GM12864 (cell line): ENCODE data around the gene CPSF4.

Source experiments
- DNase-seq: peaks from one replicate; pipeline ENCODE4 v3.0.0-alpha.2; 2011; ENCODE audit warnings: low read depth
- H3K4me3 ChIP-seq: 2 replicates; pipeline ENCODE4 v1.5.1; 2011; ENCODE audit warnings: mild to moderate bottlenecking, low read depth, low read length, control low read depth
- TF ChIP-seq, protein P1 (sequence below): IDR thresholded peaks from 2 replicates; pipeline ENCODE4 v1.5.1; 2011; ENCODE audit warnings: low read depth, mild to moderate bottlenecking, moderate library complexity, low read length, control low read depth, inconsistent platforms; ENCODE audit errors: missing control alignments

CPSF4 gene

DNA sequence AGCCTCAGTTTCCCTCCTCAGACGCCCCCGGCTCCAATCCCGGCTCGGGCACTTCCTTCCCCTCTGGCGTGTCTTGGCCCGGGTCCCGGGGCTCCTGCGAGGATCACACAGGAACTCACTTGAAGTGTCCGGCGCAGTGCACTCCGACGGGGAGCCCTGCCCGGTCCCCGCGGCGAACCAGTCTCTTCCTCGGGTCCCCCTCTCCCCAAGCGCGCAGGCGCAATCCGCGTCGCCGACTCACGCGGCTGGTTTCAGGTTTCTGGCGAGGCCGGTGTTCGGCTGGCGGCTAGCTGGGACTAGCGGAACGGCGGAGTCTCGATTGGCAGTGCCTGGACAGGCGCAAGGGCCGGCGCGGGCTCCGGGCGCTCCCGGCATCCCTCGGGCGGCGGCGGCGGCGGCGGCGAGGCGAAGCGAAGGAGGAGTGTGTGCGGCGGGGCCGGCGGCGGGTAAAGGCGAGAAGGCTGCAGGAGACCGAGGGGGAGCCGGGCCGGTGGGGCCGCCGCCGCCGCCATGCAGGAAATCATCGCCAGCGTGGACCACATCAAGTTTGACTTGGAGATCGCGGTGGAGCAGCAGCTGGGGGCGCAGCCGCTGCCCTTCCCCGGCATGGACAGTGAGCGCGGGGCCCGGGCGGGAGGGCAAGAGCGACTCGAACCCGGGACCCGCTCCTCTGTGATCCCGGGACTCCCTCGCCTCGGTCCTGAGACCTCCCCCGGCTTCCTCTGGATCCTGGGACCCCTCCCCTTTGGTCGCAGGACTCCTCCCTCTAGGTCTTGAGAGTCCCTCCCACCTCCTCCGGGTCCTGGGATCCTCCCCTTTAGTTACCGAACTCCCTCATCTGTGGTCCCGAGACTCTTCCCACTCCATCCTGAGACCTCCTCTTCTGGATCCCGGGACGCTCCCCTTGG, at the start of gene CPSF4, which contains the start of gene PTCD1:
Gene CPSF4, plus strand, starts transcription at position 371 of the 908 bp plus-strand sequence. Its CDS starts 140 bp downstream, at position 511.
Gene PTCD1, minus strand, starts transcription at position 226 of the 908 bp plus-strand sequence. CDS start 3,556 bp downstream, outside the sequence.
- TF ChIP-seq, protein P1, sequence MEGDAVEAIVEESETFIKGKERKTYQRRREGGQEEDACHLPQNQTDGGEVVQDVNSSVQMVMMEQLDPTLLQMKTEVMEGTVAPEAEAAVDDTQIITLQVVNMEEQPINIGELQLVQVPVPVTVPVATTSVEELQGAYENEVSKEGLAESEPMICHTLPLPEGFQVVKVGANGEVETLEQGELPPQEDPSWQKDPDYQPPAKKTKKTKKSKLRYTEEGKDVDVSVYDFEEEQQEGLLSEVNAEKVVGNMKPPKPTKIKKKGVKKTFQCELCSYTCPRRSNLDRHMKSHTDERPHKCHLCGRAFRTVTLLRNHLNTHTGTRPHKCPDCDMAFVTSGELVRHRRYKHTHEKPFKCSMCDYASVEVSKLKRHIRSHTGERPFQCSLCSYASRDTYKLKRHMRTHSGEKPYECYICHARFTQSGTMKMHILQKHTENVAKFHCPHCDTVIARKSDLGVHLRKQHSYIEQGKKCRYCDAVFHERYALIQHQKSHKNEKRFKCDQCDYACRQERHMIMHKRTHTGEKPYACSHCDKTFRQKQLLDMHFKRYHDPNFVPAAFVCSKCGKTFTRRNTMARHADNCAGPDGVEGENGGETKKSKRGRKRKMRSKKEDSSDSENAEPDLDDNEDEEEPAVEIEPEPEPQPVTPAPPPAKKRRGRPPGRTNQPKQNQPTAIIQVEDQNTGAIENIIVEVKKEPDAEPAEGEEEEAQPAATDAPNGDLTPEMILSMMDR, result no peak
- H3K4me3 ChIP-seq, result peak within 1 kb of the TSS; percentile 99

DNA sequence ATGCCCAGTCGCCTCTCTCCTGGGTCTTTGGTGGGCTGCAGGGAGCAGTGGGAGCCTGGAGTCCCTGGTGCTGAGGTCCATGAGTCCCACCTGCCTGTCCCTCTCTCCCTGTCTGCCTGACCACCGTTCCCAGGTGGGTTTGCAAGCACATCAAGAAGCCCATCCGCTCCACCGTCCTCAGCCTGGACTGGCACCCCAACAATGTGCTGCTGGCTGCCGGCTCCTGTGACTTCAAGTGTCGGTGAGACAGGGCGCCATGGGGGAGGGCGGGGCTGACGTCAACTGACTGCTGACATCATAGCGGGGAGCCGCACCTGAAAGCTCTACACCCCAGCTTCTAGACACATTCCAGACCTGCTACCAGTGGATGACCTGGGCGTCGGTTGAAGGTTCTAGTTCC, 49.0 kb upstream of the CPSF4 start:
- TF ChIP-seq, protein P1, result no peak
- no peak for DNase-seq
- no peak overlapping the region for H3K4me3 ChIP-seq

More for the DNA sequence above, at the start of gene CPSF4, which contains the start of gene PTCD1:
- peak; percentile 76 for DNase-seq

DNA sequence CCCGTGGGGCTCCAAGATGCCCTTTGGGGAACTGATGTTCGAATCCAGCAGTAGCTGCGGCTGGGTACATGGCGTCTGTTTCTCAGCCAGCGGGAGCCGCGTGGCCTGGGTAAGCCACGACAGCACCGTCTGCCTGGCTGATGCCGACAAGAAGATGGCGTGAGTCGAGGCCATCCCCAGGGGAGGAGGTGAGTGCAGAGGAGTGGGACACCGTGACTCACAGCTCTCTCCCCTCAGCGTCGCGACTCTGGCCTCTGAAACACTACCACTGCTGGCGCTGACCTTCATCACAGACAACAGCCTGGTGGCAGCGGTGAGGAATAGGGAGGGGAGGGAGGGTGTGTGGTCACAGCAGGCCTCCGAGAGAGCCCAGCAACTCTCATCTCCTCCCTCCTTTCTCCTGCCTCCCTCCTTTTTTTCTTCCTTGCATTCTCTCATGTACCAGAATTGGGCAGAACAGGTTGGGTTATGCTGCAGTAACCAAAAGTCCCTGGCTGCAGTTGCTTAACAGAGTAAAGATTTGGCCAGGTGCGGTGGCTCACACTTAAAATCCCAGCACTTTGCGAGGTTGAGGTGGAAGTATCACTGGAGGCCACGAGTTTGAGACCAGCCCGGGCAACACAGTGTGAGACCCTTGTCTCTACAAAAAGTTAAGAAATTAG, 47.7 kb upstream of the CPSF4 start:
- H3K4me3 ChIP-seq, result no peak overlapping the region
- TF ChIP-seq, protein P1, result no peak
- DNase-seq, result no peak

DNA sequence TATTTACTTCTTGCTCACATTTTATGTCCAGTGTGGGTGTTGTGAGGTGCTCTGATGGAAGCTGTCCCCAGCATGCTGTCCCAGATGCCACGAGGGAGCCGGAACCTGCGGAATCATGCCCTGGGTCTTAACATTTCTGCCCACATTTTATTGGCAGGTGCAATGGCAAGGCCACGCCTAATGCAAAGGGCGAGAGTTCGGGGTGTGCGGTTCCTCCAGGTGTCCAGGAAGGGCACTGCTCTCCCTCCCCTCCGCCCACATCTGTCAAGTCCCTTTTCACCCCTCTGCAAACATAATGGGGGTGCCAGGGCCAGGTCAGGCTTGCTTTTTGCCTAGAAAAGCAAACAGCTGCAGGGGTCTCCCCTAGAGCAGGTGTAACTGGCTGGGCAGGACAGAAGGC, 46.7 kb upstream of the CPSF4 start:
- TF ChIP-seq, protein P1, result no peak
- no peak overlapping the region for H3K4me3 ChIP-seq
- DNase-seq, result no peak

DNA sequence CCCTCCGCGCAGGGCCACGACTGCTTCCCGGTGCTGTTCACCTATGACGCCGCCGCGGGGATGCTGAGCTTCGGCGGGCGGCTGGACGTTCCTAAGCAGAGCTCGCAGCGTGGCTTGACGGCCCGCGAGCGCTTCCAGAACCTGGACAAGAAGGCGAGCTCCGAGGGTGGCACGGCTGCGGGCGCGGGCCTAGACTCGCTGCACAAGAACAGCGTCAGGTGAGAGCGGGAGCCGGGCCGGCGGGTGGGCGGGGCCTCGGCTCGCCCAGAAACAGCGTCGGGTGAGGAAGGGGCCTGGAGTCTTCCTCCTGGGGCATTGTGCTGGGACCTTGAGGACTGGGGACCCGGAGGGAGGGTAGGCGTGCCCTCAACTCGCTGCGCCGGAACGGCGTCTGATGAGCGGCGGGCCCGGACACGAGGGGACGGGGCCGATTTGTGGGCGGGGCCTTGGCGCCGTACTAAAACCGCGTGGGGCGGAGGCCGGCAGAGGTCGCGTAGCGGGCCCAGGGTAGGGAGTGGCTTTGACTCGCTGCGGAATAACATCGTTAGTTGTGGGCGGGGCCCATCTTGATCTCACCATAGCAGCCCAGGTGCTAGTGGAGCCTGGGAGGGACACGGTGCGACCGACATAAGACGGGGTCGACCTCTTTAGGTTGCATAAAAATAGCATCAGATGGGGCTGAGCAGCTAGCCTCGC, 45.9 kb upstream of the CPSF4 start:
- no peak for DNase-seq
- TF ChIP-seq, protein P1, result no peak
- H3K4me3 ChIP-seq, result no peak overlapping the region

DNA sequence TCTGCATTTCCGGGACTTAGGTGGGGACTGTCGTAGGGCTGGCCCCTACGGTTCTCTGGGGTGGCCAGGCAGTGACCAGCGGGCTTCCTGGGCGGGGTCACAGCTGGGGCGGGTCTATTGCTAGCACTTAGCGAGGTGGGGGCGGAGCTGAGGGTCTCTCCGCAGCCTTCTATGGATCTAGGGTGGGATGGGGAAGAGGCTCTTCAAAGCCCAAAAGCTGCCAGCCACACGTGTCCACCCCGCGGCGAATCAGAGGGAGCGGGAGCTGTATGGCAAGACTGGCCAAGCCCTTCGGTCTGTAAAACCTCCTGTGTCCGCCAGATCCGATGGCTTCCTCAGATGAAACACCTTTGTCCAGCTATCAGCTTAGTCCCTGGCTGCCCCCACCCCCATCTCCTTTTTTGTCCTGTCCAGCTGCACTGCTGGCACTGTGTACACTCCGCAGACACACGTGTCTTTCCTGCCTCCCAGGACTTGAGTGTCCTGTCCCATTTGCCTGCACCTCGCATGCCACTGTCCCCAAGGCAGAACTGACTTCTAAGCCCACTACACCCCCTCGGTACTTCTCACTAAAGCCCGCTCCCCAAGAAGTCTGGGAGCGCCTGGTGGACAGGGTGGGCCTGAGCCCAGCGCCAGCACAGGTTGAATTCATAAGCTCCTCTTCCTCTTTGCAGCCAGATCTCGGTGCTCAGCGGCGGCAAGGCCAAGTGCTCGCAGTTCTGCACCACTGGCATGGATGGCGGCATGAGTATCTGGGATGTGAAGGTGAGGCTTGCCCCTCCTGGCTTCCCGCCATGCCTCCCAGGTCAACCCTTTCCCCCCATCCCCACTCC, 45.2 kb upstream of the CPSF4 start:
- DNase-seq, result no peak
- H3K4me3 ChIP-seq, result no peak overlapping the region
- TF ChIP-seq, protein P1, result no peak
